ENCODE data around the gene RAB24.

The RAB24 gene

DNA sequence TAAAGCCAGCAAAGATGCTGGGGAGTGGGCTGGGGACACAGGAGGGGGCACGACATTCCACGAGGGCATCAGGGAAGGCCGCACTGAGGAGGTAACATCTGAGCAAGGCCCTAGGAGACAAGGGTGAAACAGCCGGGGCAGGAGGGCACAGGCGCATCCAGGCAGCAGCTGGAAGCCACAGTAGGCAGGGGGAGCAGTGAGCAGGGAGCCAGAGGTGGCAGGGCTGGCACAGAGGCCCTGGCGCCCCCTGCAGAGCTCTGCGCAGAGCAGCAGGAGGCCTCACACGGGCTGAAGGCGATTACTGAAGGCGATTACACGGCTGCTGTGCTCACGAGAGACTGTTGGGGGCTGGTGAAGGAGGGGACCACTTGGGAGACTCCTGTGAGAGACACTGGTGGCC is 32.6 kb upstream of the RAB24 start:
- no peak for TF ChIP-seq EZH2 (IDR thresholded peaks at IDR 0.05; ENCODE audit: borderline replicate concordance, low read depth, low read length, severe bottlenecking)
- TF ChIP-seq, protein P1, sequence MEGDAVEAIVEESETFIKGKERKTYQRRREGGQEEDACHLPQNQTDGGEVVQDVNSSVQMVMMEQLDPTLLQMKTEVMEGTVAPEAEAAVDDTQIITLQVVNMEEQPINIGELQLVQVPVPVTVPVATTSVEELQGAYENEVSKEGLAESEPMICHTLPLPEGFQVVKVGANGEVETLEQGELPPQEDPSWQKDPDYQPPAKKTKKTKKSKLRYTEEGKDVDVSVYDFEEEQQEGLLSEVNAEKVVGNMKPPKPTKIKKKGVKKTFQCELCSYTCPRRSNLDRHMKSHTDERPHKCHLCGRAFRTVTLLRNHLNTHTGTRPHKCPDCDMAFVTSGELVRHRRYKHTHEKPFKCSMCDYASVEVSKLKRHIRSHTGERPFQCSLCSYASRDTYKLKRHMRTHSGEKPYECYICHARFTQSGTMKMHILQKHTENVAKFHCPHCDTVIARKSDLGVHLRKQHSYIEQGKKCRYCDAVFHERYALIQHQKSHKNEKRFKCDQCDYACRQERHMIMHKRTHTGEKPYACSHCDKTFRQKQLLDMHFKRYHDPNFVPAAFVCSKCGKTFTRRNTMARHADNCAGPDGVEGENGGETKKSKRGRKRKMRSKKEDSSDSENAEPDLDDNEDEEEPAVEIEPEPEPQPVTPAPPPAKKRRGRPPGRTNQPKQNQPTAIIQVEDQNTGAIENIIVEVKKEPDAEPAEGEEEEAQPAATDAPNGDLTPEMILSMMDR (IDR thresholded peaks at IDR 0.05; ENCODE audit: borderline replicate concordance, extremely low read depth, low read length, poor library complexity, severe bottlenecking), result peak; percentile 66
- H3K9me3 ChIP-seq (ENCODE audit: insufficient read depth, low read length, severe bottlenecking), result no peaks in the 10 kb centered on the region
- no peak overlapping the region for H3K4me3 ChIP-seq (ENCODE audit: low read depth in 1 of 2, low read length in 2 of 2)
- peaks cover 40% of the 10 kb centered on the region; the same call in 1 of the 2 replicates for H4K20me1 ChIP-seq (ENCODE audit: insufficient read depth, low read length)
- DNase-seq (peak; percentile 53), ATAC-seq (ENCODE audit: insufficient read depth, low read depth) (peak; percentile 87)
- peaks cover 93% of the 10 kb centered on the region for H3K36me3 ChIP-seq (ENCODE audit: insufficient read depth, low read length)
- H3K27me3 ChIP-seq (ENCODE audit: insufficient read depth, low read length, poor library complexity), result no peaks in the 10 kb centered on the region
- H2AFZ ChIP-seq (ENCODE audit: low read depth, low read length), result no peak overlapping the region
- H3K4me1 ChIP-seq (ENCODE audit: insufficient read depth, low read length), result no peaks in the 10 kb centered on the region
- no peak overlapping the region for H3K9ac ChIP-seq (ENCODE audit: low read depth, low read length)
- no peak overlapping the region for H3K27ac ChIP-seq (ENCODE audit: low read length)
- no peak overlapping the region for H3K4me2 ChIP-seq (ENCODE audit: insufficient read depth, low read length)
- H3K79me2 ChIP-seq (ENCODE audit: insufficient read depth, low read length), result peaks cover 18% of the 10 kb centered on the region

DNA sequence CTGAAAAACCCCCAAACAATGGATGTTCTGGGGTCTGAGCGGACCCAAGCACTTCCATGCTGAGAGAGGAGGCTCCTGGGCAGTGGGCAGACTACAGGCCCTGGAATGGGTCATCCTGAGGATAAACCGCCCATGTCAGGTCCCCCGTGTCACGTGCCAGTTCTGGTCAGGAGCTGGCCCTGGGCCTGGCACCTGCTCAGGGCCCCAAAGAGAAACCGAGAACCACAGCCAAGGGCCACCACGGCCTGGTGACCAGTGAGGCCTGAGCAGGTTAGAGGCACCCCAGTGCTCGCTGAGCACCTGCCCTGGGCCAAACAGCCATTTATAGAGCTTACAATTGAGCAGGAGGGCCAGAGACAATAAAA is 32.2 kb upstream of the RAB24 start:
- Histone ChIP-seq H3K4me3 (ENCODE audit: low read depth in 1 of 2, low read length in 2 of 2) (no peak overlapping the region), H3K4me1 (ENCODE audit: insufficient read depth, low read length) (no peaks in the 10 kb centered on the region), H2AFZ (ENCODE audit: low read depth, low read length) (no peak overlapping the region), H3K27ac (ENCODE audit: low read length) (no peak overlapping the region), H3K9me3 (ENCODE audit: insufficient read depth, low read length, severe bottlenecking) (no peaks in the 10 kb centered on the region), H3K4me2 (ENCODE audit: insufficient read depth, low read length) (no peak overlapping the region), H3K27me3 (ENCODE audit: insufficient read depth, low read length, poor library complexity) (no peaks in the 10 kb centered on the region), H3K79me2 (ENCODE audit: insufficient read depth, low read length) (peaks cover 18% of the 10 kb centered on the region), H3K9ac (ENCODE audit: low read depth, low read length) (no peak overlapping the region), H3K36me3 (ENCODE audit: insufficient read depth, low read length) (peaks cover 93% of the 10 kb centered on the region), H4K20me1 (ENCODE audit: insufficient read depth, low read length) (peaks cover 42% of the 10 kb centered on the region; the same call in 1 of the 2 replicates)
- ATAC-seq (ENCODE audit: insufficient read depth, low read depth) (no peak), DNase-seq (no peak)
- TF ChIP-seq, protein P1 (IDR thresholded peaks at IDR 0.05; ENCODE audit: borderline replicate concordance, extremely low read depth, low read length, poor library complexity, severe bottlenecking), result no peak
- TF ChIP-seq EZH2 (IDR thresholded peaks at IDR 0.05; ENCODE audit: borderline replicate concordance, low read depth, low read length, severe bottlenecking), result no peak

DNA sequence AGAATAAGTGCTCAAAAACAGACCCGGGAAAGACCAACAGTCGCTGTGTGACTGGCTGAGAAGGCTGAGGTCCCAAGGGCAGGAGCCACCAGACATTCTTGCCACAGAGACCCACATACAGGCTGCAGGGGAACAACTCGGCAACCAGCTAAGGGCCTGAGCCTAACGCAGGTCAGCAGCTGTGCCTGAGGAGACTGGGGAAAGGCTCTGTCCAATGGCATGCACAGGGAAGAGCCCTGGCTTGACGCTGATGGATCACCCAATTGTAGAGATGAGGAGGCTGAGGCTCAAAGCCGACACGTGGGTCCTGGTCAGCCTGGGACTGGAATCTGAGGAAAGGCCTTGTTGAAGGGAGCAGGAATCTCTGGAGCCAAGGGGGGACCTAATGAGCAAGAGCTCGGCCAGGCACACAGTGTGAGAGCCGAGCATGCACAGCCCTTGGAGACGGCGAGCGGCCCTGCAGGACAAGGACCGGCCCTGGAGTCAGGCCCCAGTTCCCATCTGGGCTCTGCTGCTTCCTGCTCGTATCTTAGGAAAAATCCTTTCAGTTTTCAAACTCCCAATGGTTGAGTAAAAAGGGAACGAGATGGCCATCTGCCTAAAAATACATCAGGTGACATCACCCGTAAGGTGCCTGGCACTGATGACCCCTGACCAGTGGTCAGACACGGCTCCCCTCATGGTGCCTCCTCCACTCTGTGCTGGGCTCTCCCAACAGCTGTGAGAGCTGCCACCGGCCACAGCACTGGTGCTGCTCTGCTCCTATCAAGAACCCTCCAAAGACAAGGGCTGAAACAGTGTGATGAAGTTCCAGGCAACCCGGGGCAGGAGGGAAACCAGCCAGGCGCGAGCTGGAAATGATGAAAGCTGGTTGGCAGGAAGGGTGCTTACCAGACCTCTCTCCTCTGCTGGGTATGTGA is 31.5 kb upstream of the RAB24 start:
- Histone ChIP-seq H3K4me3 (ENCODE audit: low read depth in 1 of 2, low read length in 2 of 2) (no peak overlapping the region), H3K9me3 (ENCODE audit: insufficient read depth, low read length, severe bottlenecking) (no peaks in the 10 kb centered on the region), H3K4me1 (ENCODE audit: insufficient read depth, low read length) (no peaks in the 10 kb centered on the region), H2AFZ (ENCODE audit: low read depth, low read length) (no peak overlapping the region), H3K9ac (ENCODE audit: low read depth, low read length) (no peak overlapping the region), H3K79me2 (ENCODE audit: insufficient read depth, low read length) (peaks cover 14% of the 10 kb centered on the region), H3K4me2 (ENCODE audit: insufficient read depth, low read length) (no peak overlapping the region), H3K27me3 (ENCODE audit: insufficient read depth, low read length, poor library complexity) (no peaks in the 10 kb centered on the region), H3K36me3 (ENCODE audit: insufficient read depth, low read length) (peaks cover 92% of the 10 kb centered on the region), H3K27ac (ENCODE audit: low read length) (no peak overlapping the region), H4K20me1 (ENCODE audit: insufficient read depth, low read length) (peaks cover 42% of the 10 kb centered on the region; the same call in 1 of the 2 replicates)
- no peak for TF ChIP-seq EZH2 (IDR thresholded peaks at IDR 0.05; ENCODE audit: borderline replicate concordance, low read depth, low read length, severe bottlenecking)
- TF ChIP-seq, protein P1 (IDR thresholded peaks at IDR 0.05; ENCODE audit: borderline replicate concordance, extremely low read depth, low read length, poor library complexity, severe bottlenecking), result no peak
- no peak for DNase-seq
- ATAC-seq (ENCODE audit: insufficient read depth, low read depth), result no peak

Measured in DND-41 (cell line).